ENCODE results near the gene CREG2.

CREG2 gene

DNA sequence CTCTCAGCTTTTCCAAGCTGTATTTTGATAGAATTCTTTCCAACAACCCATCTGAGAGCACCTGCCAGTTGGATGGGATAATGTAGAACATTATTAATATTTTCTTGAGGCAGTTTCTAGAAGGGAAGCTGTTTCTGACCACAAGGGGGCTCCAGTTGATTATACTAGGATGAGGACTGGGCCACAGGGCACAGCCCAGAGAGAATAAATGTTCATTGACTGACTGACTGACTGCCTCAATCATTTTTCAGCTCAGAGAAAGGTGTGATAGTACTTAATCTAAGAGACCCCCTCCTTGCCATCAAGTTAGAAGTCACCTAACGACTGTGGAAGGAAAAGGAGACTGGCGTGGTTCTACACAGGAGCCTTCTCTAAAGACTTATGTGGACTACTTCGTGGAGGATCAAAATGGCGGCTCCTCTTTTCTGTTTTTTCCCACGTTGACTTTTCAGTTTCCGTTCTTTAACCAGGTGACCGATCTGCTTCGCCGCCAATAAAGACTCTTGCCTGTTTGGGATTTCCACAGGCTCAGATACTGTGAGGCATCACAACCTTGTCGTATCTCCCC is 31.9 kb upstream of the CREG2 start:
- TF ChIP-seq, protein P1, sequence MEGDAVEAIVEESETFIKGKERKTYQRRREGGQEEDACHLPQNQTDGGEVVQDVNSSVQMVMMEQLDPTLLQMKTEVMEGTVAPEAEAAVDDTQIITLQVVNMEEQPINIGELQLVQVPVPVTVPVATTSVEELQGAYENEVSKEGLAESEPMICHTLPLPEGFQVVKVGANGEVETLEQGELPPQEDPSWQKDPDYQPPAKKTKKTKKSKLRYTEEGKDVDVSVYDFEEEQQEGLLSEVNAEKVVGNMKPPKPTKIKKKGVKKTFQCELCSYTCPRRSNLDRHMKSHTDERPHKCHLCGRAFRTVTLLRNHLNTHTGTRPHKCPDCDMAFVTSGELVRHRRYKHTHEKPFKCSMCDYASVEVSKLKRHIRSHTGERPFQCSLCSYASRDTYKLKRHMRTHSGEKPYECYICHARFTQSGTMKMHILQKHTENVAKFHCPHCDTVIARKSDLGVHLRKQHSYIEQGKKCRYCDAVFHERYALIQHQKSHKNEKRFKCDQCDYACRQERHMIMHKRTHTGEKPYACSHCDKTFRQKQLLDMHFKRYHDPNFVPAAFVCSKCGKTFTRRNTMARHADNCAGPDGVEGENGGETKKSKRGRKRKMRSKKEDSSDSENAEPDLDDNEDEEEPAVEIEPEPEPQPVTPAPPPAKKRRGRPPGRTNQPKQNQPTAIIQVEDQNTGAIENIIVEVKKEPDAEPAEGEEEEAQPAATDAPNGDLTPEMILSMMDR (conservative IDR thresholded peaks at IDR 0.05; ENCODE audit: low read depth), result peak; percentile 67
- ChIA-PET POLR2A (ENCODE audit: low non-redundant PET) (no interaction called here), CTCF (interaction anchor here (0.5 to 1.9 kb wide), 15 partner anchors 8 to 1355 kb away, joined by 3 to 10 read pairs (median 3); no protein-coding TSS in a partner anchor)
- DNase-seq (ENCODE audit: low spot score), result peak; percentile 70
- H3K27ac ChIP-seq, result no peak overlapping the region

DNA sequence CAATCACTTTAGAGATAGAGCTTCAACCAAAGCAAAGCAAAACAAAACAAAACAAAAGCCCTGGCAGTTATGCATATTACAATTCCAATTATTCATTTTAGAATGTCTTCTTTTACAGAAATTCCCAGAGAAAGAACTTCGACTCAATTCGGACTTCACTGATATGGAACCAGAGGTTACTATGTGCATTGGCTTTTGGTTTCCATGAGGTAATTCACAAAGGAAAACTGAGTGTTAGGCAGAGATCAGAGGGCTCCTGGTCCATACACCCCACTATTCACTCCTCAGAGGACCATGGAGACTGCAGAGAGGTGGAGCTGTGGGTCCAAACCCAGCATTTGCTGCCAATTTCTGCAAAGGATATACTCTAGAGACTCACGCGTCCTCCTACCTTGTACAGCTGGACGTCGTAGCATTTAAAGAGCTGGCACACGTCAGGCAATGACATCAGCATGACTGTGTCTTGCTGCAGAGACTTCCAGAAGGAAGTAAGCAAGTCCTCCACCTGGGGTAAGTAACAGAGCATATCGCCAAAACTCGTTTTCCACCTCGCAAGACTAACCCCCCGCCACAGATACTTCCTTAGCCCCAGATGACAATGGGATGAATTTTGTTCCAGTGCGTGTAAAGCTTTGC is 31.3 kb upstream of the CREG2 start:
- CTCF ChIA-PET, result interaction anchor here (0.5 to 1.9 kb wide), 13 partner anchors 8 to 1354 kb away, joined by 3 to 10 read pairs (median 3); no protein-coding TSS in a partner anchor
- H3K27ac ChIP-seq, result no peak overlapping the region
- TF ChIP-seq, protein P1 (conservative IDR thresholded peaks at IDR 0.05; ENCODE audit: low read depth), result no peak
- DNase-seq (ENCODE audit: low spot score), result no peak
- POLR2A ChIA-PET (ENCODE audit: low non-redundant PET), result no interaction called here

DNA sequence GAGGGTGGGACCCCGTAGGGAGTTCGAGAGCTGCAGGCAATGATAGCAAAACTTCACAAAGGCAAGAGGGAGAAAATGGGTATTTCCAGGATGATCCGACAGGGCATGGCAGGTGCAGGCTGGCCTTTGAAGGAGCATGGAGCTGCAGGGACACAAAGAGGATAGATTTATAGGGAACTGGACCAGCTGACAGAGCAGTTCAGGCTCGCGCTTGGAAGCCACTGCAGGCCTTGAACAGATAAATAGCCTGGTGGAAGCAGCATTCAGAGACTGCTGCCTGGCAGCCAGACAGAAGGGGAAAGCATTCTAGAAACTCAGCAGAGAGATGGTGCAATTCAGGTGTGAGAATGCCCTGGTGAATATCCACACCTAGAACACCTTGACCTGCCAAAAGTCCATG is 29.3 kb upstream of the CREG2 start:
- ChIA-PET CTCF (interaction anchor here (0.6 to 1.1 kb wide), 4 partner anchors 8 to 453 kb away, joined by 3 to 5 read pairs (median 3); no protein-coding TSS in a partner anchor), POLR2A (ENCODE audit: low non-redundant PET) (no interaction called here)
- TF ChIP-seq, protein P1 (conservative IDR thresholded peaks at IDR 0.05; ENCODE audit: low read depth), result no peak
- DNase-seq (ENCODE audit: low spot score), result no peak
- no peak overlapping the region for H3K27ac ChIP-seq

DNA sequence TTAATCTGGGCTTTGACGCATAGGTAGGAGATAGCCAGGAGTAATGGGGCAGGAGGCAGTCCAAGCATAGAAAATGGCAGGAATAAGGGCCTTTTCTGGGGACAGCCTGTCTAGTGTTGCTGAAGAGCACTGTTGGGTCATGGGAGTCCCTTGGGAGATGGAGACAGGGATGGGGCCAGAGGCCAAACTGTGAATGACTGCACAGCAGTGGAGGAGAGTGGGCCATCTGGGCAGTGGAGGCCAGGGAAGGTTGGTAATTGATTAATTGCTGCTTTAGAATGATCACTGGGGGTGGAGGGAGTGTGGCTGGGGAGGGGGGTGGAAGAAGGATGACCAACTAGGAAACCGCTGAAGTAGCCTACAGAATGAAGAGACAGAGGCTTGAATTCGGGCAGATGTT is 28.6 kb upstream of the CREG2 start:
- H3K27ac ChIP-seq, result no peak overlapping the region
- POLR2A ChIA-PET (ENCODE audit: low non-redundant PET), result no interaction called here
- CTCF ChIA-PET, result interaction anchor here (0.6 to 1.1 kb wide), 3 partner anchors 10 to 454 kb away, joined by 3 to 5 read pairs (median 5); no protein-coding TSS in a partner anchor

DNA sequence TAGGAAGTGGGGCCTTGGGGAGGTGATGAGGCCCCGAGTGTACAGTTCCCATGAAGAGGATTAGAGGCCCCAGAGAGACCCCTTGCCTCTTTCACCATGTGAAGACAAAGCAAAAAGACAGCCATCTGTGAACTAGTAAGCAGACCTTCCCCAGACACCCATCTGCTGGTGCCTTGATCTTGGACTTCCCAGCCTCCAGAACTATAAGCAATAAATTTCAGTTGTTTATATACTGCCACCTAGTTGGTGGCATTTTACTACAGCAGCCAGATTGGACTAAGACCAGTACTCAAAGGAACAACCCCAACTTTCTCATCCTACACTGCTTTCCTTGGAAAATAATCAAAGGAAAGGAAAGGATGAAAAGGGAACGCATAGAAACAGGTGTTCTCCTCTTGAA is 27.9 kb upstream of the CREG2 start:
- ChIA-PET CTCF (no interaction called here), POLR2A (ENCODE audit: low non-redundant PET) (no interaction called here)
- no peak overlapping the region for H3K27ac ChIP-seq
- DNase-seq (ENCODE audit: low spot score), result no peak
- TF ChIP-seq, protein P1 (conservative IDR thresholded peaks at IDR 0.05; ENCODE audit: low read depth), result no peak

More for the DNA sequence above, 28.6 kb upstream of the CREG2 start:
- TF ChIP-seq, protein P1 (conservative IDR thresholded peaks at IDR 0.05; ENCODE audit: low read depth), result no peak
- DNase-seq (ENCODE audit: low spot score), result no peak

DNA sequence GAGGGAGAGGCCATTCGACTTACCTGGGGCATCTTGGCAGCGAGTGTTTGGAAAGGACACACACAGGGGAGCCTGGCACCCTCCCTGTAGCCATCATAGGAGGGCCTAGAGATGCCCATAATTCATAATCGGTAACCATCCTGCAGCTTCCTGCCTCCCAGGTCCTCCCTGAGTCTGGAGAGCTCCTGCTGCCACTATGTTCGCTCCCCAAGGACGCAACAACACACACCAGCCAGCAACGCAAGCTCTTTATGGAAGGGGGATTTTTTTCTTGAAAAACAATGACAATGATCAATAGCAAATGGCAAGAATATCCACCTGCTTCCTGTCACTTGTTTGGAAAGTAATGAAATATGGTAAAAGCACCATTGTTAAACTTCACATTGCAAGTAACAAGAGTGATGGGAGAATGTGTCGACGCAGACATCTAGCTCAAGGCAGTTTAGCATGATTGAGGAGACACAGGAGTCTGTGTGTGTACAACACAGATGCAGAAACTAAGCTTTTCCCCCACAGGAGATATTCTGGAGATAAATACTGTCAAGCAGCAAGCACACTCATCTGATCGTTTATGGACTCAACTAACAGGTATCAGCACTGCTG is 24.9 kb upstream of the CREG2 start:
- CTCF ChIA-PET, result no interaction called here
- H3K27ac ChIP-seq, result no peak overlapping the region
- DNase-seq (ENCODE audit: low spot score), result no peak
- TF ChIP-seq, protein P1 (conservative IDR thresholded peaks at IDR 0.05; ENCODE audit: low read depth), result no peak
- POLR2A ChIA-PET (ENCODE audit: low non-redundant PET), result no interaction called here
